B cell (primary cell): Measurements from ENCODE around the gene MSH3. TPM values are rescaled to one million over a fixed set of nuclear protein-coding genes. Genes with fewer than 3 reads are reported as not detected.

Source experiments
- ATAC-seq: fragments of 200-7000 bp; cut with Tn5 transposase; one replicate; pipeline ENCODE4 v1.10.0; 2021; ENCODE audit warnings: low read depth, mild to moderate bottlenecking, moderate number of reproducible peaks, moderate library complexity
- CTCF ChIA-PET: fragments of 350-600 bp; sonication (Branson Sonifier 250); formaldehyde crosslinking; loops from one replicate; lab custom pipeline; 2021; ENCODE audit warnings: antibody characterized with exemption, inconsistent platforms; lab: Charles Lee
- POLR2A ChIA-PET: fragments of 350-600 bp; sonication (Branson Sonifier 250); formaldehyde crosslinking; loops from one replicate; lab custom pipeline; 2021; ENCODE audit warnings: antibody characterized with exemption; lab: Charles Lee
- DNase-seq: peaks from one replicate; pipeline ENCODE4 v3.0.0; 2013
- H2AFZ ChIP-seq: 2 replicates; pipeline ENCODE4 v1.6.1; 2012; ENCODE audit warnings: mild to moderate bottlenecking, low read depth, low read length; ENCODE audit not compliant: insufficient read depth, poor library complexity, severe bottlenecking
- H3K27ac ChIP-seq, 2 donors: 1 replicate in 1 of 2; 2 replicates in 1 of 2; pipeline ENCODE4 v1.5.1; 2012 to 2013; ENCODE audit warnings: low read length in 2 of 2, mild to moderate bottlenecking in 2 of 2, moderate library complexity in 1 of 2
- H3K27me3 ChIP-seq, 4 experiments: fragments of 200-600 bp in 1 of 4; sonication (generic) in 1 of 4; replicated peaks in 1 of 4; 1 replicate in 2 of 4; 2 replicates in 2 of 4; pipeline versions ENCODE4 v1.6.1 to v1.7.0; 2013 to 2016; ENCODE audit warnings: low read length in 3 of 4, mild to moderate bottlenecking in 2 of 4, mixed read lengths in 1 of 4, moderate library complexity in 1 of 4; ENCODE audit not compliant: insufficient read depth in 4 of 4, control insufficient read depth in 3 of 4; ENCODE audit errors: control extremely low read depth in 1 of 4
- H3K36me3 ChIP-seq, 2 experiments: replicated peaks in 1 of 2; 1 replicate in 1 of 2; 2 replicates in 1 of 2; pipeline versions ENCODE4 v1.6.1 to v1.7.1; 2013; ENCODE audit warnings: low read length in 1 of 2; ENCODE audit not compliant: insufficient read depth in 2 of 2, control insufficient read depth in 1 of 2; ENCODE audit errors: control extremely low read depth in 1 of 2, extremely low read depth in 1 of 2
- H3K4me1 ChIP-seq, 2 donors: fragments of 200-600 bp in 1 of 2; sonication (generic) in 1 of 2; 1 replicate in 1 of 2; 2 replicates in 1 of 2; pipeline versions ENCODE4 v1.5.1 to v1.6.1; 2013 to 2017; ENCODE audit warnings: low read length in 2 of 2; ENCODE audit not compliant: control insufficient read depth in 2 of 2, insufficient read depth in 2 of 2
- H3K4me2 ChIP-seq: replicated peaks from 2 replicates; pipeline ENCODE3; 2012; ENCODE audit warnings: mild to moderate bottlenecking, low read depth, low read length; ENCODE audit not compliant: poor library complexity, severe bottlenecking
- H3K4me3 ChIP-seq, 5 experiments: fragments of 200-600 bp in 1 of 5; sonication (generic) in 1 of 5; 1 replicate in 3 of 5; 2 replicates in 2 of 5; pipeline versions ENCODE4 v1.5.1 to v1.7.0; 2011 to 2016; ENCODE audit warnings: low read length in 4 of 5, mild to moderate bottlenecking in 4 of 5, low read depth in 2 of 5, control low read depth in 1 of 5, moderate library complexity in 1 of 5; ENCODE audit not compliant: insufficient read depth in 1 of 5; ENCODE audit errors: control extremely low read depth in 1 of 5, extremely low read depth in 1 of 5
- H3K79me2 ChIP-seq: fragments of 200-600 bp; sonication (generic); one replicate; pipeline ENCODE4 v1.6.0; 2016; ENCODE audit warnings: low read length; ENCODE audit not compliant: control insufficient read depth, insufficient read depth
- H3K9ac ChIP-seq: fragments of 200-600 bp; sonication (generic); 2 replicates; pipeline ENCODE4 v1.6.1; 2017; ENCODE audit warnings: mild to moderate bottlenecking, low read length, moderate library complexity
- H3K9me3 ChIP-seq, 3 donors: one replicate each; pipeline versions ENCODE4 v1.6.1 to v1.7.1; 2013; ENCODE audit warnings: low read length in 2 of 3; ENCODE audit not compliant: control insufficient read depth in 2 of 3, insufficient read depth in 1 of 3; ENCODE audit errors: control extremely low read depth in 1 of 3
- H4K20me1 ChIP-seq: 2 replicates; pipeline ENCODE4 v1.6.0; 2012; ENCODE audit warnings: mild to moderate bottlenecking, low read length; ENCODE audit not compliant: insufficient read depth, control insufficient read depth, poor library complexity, severe bottlenecking
- H3K27ac Mint-ChIP-seq: one replicate; pipeline ENCODE4 v1.8.0; 2021; ENCODE audit warnings: mixed read lengths
- H3K27me3 Mint-ChIP-seq: one replicate; pipeline ENCODE4 v1.8.0; 2021; ENCODE audit warnings: mixed read lengths
- H3K4me1 Mint-ChIP-seq: one replicate; pipeline ENCODE4 v1.8.0; 2021; ENCODE audit warnings: mixed read lengths
- H3K4me3 Mint-ChIP-seq: one replicate; pipeline ENCODE4 v1.8.0; 2021; ENCODE audit warnings: mixed read lengths
- H3K9me3 Mint-ChIP-seq: one replicate; pipeline ENCODE4 v1.8.0; 2022; ENCODE audit warnings: mixed read lengths; ENCODE audit not compliant: insufficient read depth
- EZH2 ChIP-seq: IDR thresholded peaks from 2 replicates; pipeline ENCODE4 v1.6.1; 2012; ENCODE audit warnings: borderline replicate concordance, low read depth, mild to moderate bottlenecking, moderate library complexity, low read length; ENCODE audit not compliant: insufficient read depth, poor library complexity, severe bottlenecking
- WGBS: methylation state at CpG from one replicate; pipeline ENCODE4 v1.1.5; 2013; ENCODE audit warnings: missing lambda C conversion rate; ENCODE audit not compliant: insufficient coverage; 5-methylcytosine and 5-hydroxymethylcytosine counted together
- intact Hi-C: fragments of 100-400 bp; cut with micrococcal nuclease; formaldehyde crosslinking; loops from one replicate; pipeline ENCODE4 v1.10.0; 2022
- polyA plus RNA-seq: library from polyadenylated mRNA; depleted of rRNA; stranded (reverse); fragments of >200 nt; gene quantifications from 2 replicates; pipeline ENCODE4 v1.2.3, GENCODE V29; 2012
- total RNA-seq, 2 donors: library from RNA; stranded (reverse); fragments of 120-200 nt in 1 of 2; gene quantifications; 1 replicate in 1 of 2; 2 replicates in 1 of 2; pipeline versions ENCODE4 v1.2.3 to v1.2.4, GENCODE V29; 2013 to 2022
- TF ChIP-seq, protein P1 (sequence below): fragments of 200-600 bp; IDR thresholded peaks from one replicate; pipeline ENCODE4 v1.8.0; 2022; ENCODE audit warnings: antibody characterized with exemption, mild to moderate bottlenecking

The MSH3 gene
- total and polyA plus RNA-seq, 2 donors (not counting 1 experiment from before 2014, with no cell fraction given), result 3.5 to 26.3 TPM

DNA sequence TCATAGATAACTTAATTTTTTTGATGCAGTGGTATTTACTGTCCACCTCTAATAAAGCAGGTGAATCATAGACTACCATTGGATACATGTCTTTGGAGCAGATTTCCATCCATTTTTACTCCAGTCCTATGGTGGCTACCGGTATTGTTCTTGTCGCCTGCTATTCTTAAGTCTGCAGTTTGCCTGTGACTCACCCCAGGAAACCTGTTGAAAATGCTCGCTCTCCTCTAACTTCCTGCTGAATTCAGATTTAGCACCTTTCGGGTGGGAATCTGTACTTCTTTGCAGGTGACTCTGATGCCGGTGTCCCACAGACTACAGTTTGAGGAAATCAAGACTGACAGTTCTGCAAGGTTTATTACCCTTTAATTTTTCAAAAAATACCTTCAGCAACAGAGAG lies 59.2 kb downstream of the MSH3 start:
- CTCF ChIA-PET, result no interaction called here
- H3K4me1 Mint-ChIP-seq, result no peaks in the 10 kb centered on the region
- Histone ChIP-seq H3K9ac (no peak overlapping the region), H2AFZ (no peak overlapping the region), H3K9me3 (no peaks in the 10 kb centered on the region), H3K36me3 (peaks cover 3 to 10% of the 10 kb centered on the region in 2 experiments), H3K27me3 (no peaks in the 10 kb centered on the region), H4K20me1 (no peaks in the 10 kb centered on the region), H3K79me2 (no peaks in the 10 kb centered on the region), H3K4me1 (no peaks in the 10 kb centered on the region), H3K4me3 (no peak overlapping the region), H3K27ac (no peak overlapping the region), H3K4me2 (no peak overlapping the region)
- ATAC-seq (no peak), DNase-seq (no peak)
- H3K27ac Mint-ChIP-seq, result no peak overlapping the region
- no peak overlapping the region for H3K4me3 Mint-ChIP-seq
- intact Hi-C loops, result no loop called here
- no peaks in the 10 kb centered on the region for H3K9me3 Mint-ChIP-seq
- TF ChIP-seq, protein P1, sequence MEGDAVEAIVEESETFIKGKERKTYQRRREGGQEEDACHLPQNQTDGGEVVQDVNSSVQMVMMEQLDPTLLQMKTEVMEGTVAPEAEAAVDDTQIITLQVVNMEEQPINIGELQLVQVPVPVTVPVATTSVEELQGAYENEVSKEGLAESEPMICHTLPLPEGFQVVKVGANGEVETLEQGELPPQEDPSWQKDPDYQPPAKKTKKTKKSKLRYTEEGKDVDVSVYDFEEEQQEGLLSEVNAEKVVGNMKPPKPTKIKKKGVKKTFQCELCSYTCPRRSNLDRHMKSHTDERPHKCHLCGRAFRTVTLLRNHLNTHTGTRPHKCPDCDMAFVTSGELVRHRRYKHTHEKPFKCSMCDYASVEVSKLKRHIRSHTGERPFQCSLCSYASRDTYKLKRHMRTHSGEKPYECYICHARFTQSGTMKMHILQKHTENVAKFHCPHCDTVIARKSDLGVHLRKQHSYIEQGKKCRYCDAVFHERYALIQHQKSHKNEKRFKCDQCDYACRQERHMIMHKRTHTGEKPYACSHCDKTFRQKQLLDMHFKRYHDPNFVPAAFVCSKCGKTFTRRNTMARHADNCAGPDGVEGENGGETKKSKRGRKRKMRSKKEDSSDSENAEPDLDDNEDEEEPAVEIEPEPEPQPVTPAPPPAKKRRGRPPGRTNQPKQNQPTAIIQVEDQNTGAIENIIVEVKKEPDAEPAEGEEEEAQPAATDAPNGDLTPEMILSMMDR, result no peak
- TF ChIP-seq EZH2, result no peak
- H3K27me3 Mint-ChIP-seq, result no peaks in the 10 kb centered on the region
- WGBS, result 38% methylated on average over 3 of the region's 5 CpGs
- POLR2A ChIA-PET, result no interaction called here

DNA sequence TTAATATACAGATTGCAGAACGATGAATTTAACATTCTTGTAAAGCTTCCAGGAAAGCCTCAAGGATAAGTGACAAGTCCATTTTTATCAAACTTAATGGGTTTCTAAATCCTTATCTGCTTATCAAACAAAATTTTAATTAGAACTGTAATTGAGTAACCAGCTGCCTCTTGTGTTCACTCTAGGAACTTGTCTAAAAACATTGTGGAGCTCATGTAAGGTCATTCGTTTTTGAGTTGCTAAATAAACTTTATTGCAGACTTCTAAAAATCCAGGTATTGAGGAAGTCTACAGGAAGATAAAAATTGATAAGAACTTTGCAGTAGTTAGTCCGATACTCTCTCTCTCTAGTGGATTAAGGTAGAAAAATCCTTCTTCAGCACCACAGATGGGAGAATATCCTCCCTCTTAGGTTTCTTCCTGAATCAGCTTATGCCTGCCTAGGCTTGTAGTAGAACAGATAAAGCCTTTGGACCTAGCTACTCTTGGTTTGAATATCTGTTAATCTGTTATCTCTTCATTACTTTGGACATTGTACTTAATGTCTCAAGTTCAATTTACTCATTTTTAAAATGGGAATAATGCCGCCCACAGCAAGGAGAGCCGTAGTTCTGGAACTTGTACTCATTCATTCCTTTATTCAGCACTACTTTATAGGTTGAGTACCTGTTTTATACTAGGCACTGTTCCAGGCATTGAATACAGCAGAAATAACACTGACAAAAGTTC lies 60.3 kb downstream of the MSH3 start:
- WGBS, result 100% methylated on average over 1 of the region's 5 CpGs

More for the DNA sequence above, 60.3 kb downstream of the MSH3 start:
- intact Hi-C loops, result no loop called here
- no peak overlapping the region for H3K9ac ChIP-seq
- DNase-seq (no peak), ATAC-seq (no peak)
- TF ChIP-seq, protein P1, result no peak
- no peak for TF ChIP-seq EZH2
- H3K27ac ChIP-seq, result no peak overlapping the region
- no peaks in the 10 kb centered on the region for H3K4me1 ChIP-seq
- Mint-ChIP-seq H3K27me3 (no peaks in the 10 kb centered on the region), H3K9me3 (no peaks in the 10 kb centered on the region), H3K27ac (no peak overlapping the region), H3K4me1 (no peaks in the 10 kb centered on the region), H3K4me3 (no peak overlapping the region)
- no peaks in the 10 kb centered on the region for H3K79me2 ChIP-seq
- no peaks in the 10 kb centered on the region for H3K27me3 ChIP-seq
- H3K36me3 ChIP-seq, result peaks cover 5 to 10% of the 10 kb centered on the region in 2 experiments
- POLR2A ChIA-PET, result no interaction called here
- CTCF ChIA-PET, result no interaction called here
- H3K4me2 ChIP-seq, result no peak overlapping the region
- no peak overlapping the region for H2AFZ ChIP-seq
- no peak overlapping the region for H3K4me3 ChIP-seq
- H4K20me1 ChIP-seq, result no peaks in the 10 kb centered on the region
- H3K9me3 ChIP-seq, result peaks cover 0 to 2% (median 2%) of the 10 kb centered on the region in 3 donors
